GM19351 (cell line): ENCODE results near the gene ATOX1.

Source experiments
- ATAC-seq: cut with Tn5 transposase; IDR thresholded peaks from one replicate; pipeline ENCODE4 v1.9.1; 2021; ENCODE audit warnings: mild to moderate bottlenecking, moderate library complexity; ENCODE audit not compliant: unreplicated experiment

Gene ATOX1

GRCh38 chr5:151770383-151771258, 12.2 kb upstream of the ATOX1 start:
- peak; percentile 21 for ATAC-seq

- no peak for ATAC-seq
Measured at GRCh38 chr5:151766975-151767374, 8.5 kb upstream of the ATOX1 start.

GRCh38 chr5:151764801-151765200, 6.4 kb upstream of the ATOX1 start:
- ATAC-seq: no peak

- peak; percentile 25 for ATAC-seq
Measured at GRCh38 chr5:151758141-151758429, 346 bp downstream of the ATOX1 start.

- peak; percentile 48 for ATAC-seq
Measured at GRCh38 chr5:151757233-151758140, 944 bp downstream of the ATOX1 start.

- no peak for ATAC-seq
Measured at GRCh38 chr5:151755383-151755782, 3.0 kb downstream of the ATOX1 start.

- no peak for ATAC-seq
Measured at GRCh38 chr5:151751593-151751992, 6.8 kb downstream of the ATOX1 start.

- ATAC-seq: no peak
Measured at GRCh38 chr5:151751091-151751490, 7.3 kb downstream of the ATOX1 start.

- no peak for ATAC-seq
Measured at GRCh38 chr5:151750121-151750520, 8.3 kb downstream of the ATOX1 start.

GRCh38 chr5:151745071-151745705, 13.2 kb downstream of the ATOX1 start:
- ATAC-seq: peak; percentile 51

- no peak for ATAC-seq
Measured at GRCh38 chr5:151743530-151743929, 14.9 kb downstream of the ATOX1 start.

GRCh38 chr5:151742870-151743294, 15.5 kb downstream of the ATOX1 start:
- ATAC-seq: no peak

- no peak for ATAC-seq
Measured at GRCh38 chr5:151741678-151742423, 16.6 kb downstream of the ATOX1 start.

GRCh38 chr5:151740958-151741373, 17.5 kb downstream of the ATOX1 start:
- ATAC-seq: peak; percentile 24

GRCh38 chr5:151740336-151740942, 18.0 kb downstream of the ATOX1 start:
- ATAC-seq: peak; percentile 68

- no peak for ATAC-seq
Measured at GRCh38 chr5:151739939-151740335, 18.5 kb downstream of the ATOX1 start.

GRCh38 chr5:151739395-151739794, 19.0 kb downstream of the ATOX1 start:
- ATAC-seq: no peak

GRCh38 chr5:151738125-151738848, 20.1 kb downstream of the ATOX1 start:
- no peak for ATAC-seq

GRCh38 chr5:151737431-151737830, 21.0 kb downstream of the ATOX1 start:
- ATAC-seq: no peak

- no peak for ATAC-seq
Measured at GRCh38 chr5:151735646-151736045, 22.8 kb downstream of the ATOX1 start.
